ENCODE measurements around the gene WWC1. TPM values are rescaled to one million over a fixed set of nuclear protein-coding genes. Genes with fewer than 3 reads are reported as not detected.
A peak's percentile ranks its signal among the peaks of the same experiment; 100 is the strongest.

Gene WWC1
- total RNA-seq, 1 donor from 2014 or later, result 48.6 TPM

- Mint-ChIP-seq H3K4me1 (ENCODE audit: low read depth, unreplicated experiment) (peaks cover 50% of the 10 kb centered on the region), H3K9me3 (ENCODE audit: unreplicated experiment) (no peaks in the 10 kb centered on the region), H3K27me3 (ENCODE audit: low read depth, unreplicated experiment) (no peaks in the 10 kb centered on the region), H3K36me3 (ENCODE audit: low read depth, unreplicated experiment) (no peaks in the 10 kb centered on the region), H3K4me3 (ENCODE audit: unreplicated experiment) (no peak overlapping the region), H3K27ac (ENCODE audit: unreplicated experiment) (peak overlapping the region; percentile 98)
- peak overlapping the region; percentile 66 for H3K9ac ChIP-seq (ENCODE audit: low read length)
- peak overlapping the region; percentile 25 for H3K4me3 ChIP-seq (ENCODE audit: insufficient read depth, low read depth, low read length)
- H3K4me2 ChIP-seq (ENCODE audit: low read length), result peak overlapping the region; percentile 72
- no peaks in the 10 kb centered on the region for H3K27me3 ChIP-seq (ENCODE audit: insufficient read depth, low read length)
- no peak for TF ChIP-seq EZH2 (IDR thresholded peaks at IDR 0.05; ENCODE audit: insufficient read depth, low read length)
- no peak for TF ChIP-seq CTCF (IDR thresholded peaks at IDR 0.05; ENCODE audit: insufficient read depth, low read depth, low read length)
- H3K36me3 ChIP-seq (ENCODE audit: insufficient read depth, low read length), result no peaks in the 10 kb centered on the region
- H3K27ac ChIP-seq (ENCODE audit: low read depth, low read length), result peak overlapping the region; percentile 64
- peak overlapping the region; percentile 9 for H2AFZ ChIP-seq (ENCODE audit: low read depth, low read length)
- FAIRE-seq (no peak), DNase-seq (ENCODE audit: low read depth) (no peak)
- peaks cover 46% of the 10 kb centered on the region for H3K4me1 ChIP-seq (ENCODE audit: insufficient read depth, low read length)
- no peaks in the 10 kb centered on the region for H3K9me3 ChIP-seq (ENCODE audit: insufficient read depth, low read depth, low read length)
- H4K20me1 ChIP-seq (ENCODE audit: insufficient read depth, low read length), result no peaks in the 10 kb centered on the region
- H3K79me2 ChIP-seq (ENCODE audit: insufficient read depth, low read length), result no peaks in the 10 kb centered on the region
Measured at GRCh38 chr5:168315416-168316138, 24.1 kb downstream of the WWC1 start.

- Histone ChIP-seq H2AFZ (ENCODE audit: low read depth, low read length) (no peak overlapping the region), H3K9ac (ENCODE audit: low read length) (peak overlapping the region; percentile 66), H3K4me1 (ENCODE audit: insufficient read depth, low read length) (peaks cover 46% of the 10 kb centered on the region), H3K4me3 (ENCODE audit: insufficient read depth, low read depth, low read length) (no peak overlapping the region), H3K27me3 (ENCODE audit: insufficient read depth, low read length) (no peaks in the 10 kb centered on the region), H3K36me3 (ENCODE audit: insufficient read depth, low read length) (no peaks in the 10 kb centered on the region), H3K79me2 (ENCODE audit: insufficient read depth, low read length) (no peaks in the 10 kb centered on the region), H3K27ac (ENCODE audit: low read depth, low read length) (peak overlapping the region; percentile 64), H3K4me2 (ENCODE audit: low read length) (peak overlapping the region; percentile 72), H3K9me3 (ENCODE audit: insufficient read depth, low read depth, low read length) (no peaks in the 10 kb centered on the region), H4K20me1 (ENCODE audit: insufficient read depth, low read length) (no peaks in the 10 kb centered on the region)
- no peak for DNase-seq (ENCODE audit: low read depth)
- Mint-ChIP-seq H3K27me3 (ENCODE audit: low read depth, unreplicated experiment) (no peaks in the 10 kb centered on the region), H3K27ac (ENCODE audit: unreplicated experiment) (peak overlapping the region; percentile 96), H3K36me3 (ENCODE audit: low read depth, unreplicated experiment) (no peaks in the 10 kb centered on the region), H3K9me3 (ENCODE audit: unreplicated experiment) (no peaks in the 10 kb centered on the region), H3K4me1 (ENCODE audit: low read depth, unreplicated experiment) (peaks cover 47% of the 10 kb centered on the region), H3K4me3 (ENCODE audit: unreplicated experiment) (no peak overlapping the region)
- FAIRE-seq, result no peak
- no peak for TF ChIP-seq CTCF (IDR thresholded peaks at IDR 0.05; ENCODE audit: insufficient read depth, low read depth, low read length)
- no peak for TF ChIP-seq EZH2 (IDR thresholded peaks at IDR 0.05; ENCODE audit: insufficient read depth, low read length)
Measured at GRCh38 chr5:168316139-168316578, 24.7 kb downstream of the WWC1 start.

- no peak for FAIRE-seq
- H3K36me3 ChIP-seq (ENCODE audit: insufficient read depth, low read length), result no peaks in the 10 kb centered on the region
- H4K20me1 ChIP-seq (ENCODE audit: insufficient read depth, low read length), result no peaks in the 10 kb centered on the region
- peak overlapping the region; percentile 96 for H3K27ac Mint-ChIP-seq (ENCODE audit: unreplicated experiment)
- no peaks in the 10 kb centered on the region for H3K79me2 ChIP-seq (ENCODE audit: insufficient read depth, low read length)
- peak overlapping the region; percentile 66 for H3K9ac ChIP-seq (ENCODE audit: low read length)
- no peaks in the 10 kb centered on the region for H3K27me3 ChIP-seq (ENCODE audit: insufficient read depth, low read length)
- H3K36me3 Mint-ChIP-seq (ENCODE audit: low read depth, unreplicated experiment), result no peaks in the 10 kb centered on the region
- peaks cover 42% of the 10 kb centered on the region for H3K4me1 Mint-ChIP-seq (ENCODE audit: low read depth, unreplicated experiment)
- H3K9me3 Mint-ChIP-seq (ENCODE audit: unreplicated experiment), result no peaks in the 10 kb centered on the region
- H2AFZ ChIP-seq (ENCODE audit: low read depth, low read length), result peak overlapping the region; percentile 3
- no peaks in the 10 kb centered on the region for H3K9me3 ChIP-seq (ENCODE audit: insufficient read depth, low read depth, low read length)
- TF ChIP-seq EZH2 (IDR thresholded peaks at IDR 0.05; ENCODE audit: insufficient read depth, low read length) (no peak), CTCF (IDR thresholded peaks at IDR 0.05; ENCODE audit: insufficient read depth, low read depth, low read length) (no peak)
- H3K4me3 ChIP-seq (ENCODE audit: insufficient read depth, low read depth, low read length), result no peak overlapping the region
- H3K4me1 ChIP-seq (ENCODE audit: insufficient read depth, low read length), result peaks cover 46% of the 10 kb centered on the region
- no peak overlapping the region for H3K4me3 Mint-ChIP-seq (ENCODE audit: unreplicated experiment)
- H3K27ac ChIP-seq (ENCODE audit: low read depth, low read length), result peak overlapping the region; percentile 84
- H3K4me2 ChIP-seq (ENCODE audit: low read length), result peak overlapping the region; percentile 72
- H3K27me3 Mint-ChIP-seq (ENCODE audit: low read depth, unreplicated experiment), result no peaks in the 10 kb centered on the region
- no peak for DNase-seq (ENCODE audit: low read depth)
Measured at GRCh38 chr5:168317096-168317520, 25.7 kb downstream of the WWC1 start.
